ENCODE measurements around the gene G2E3. TPM values are rescaled to one million over a fixed set of nuclear protein-coding genes. Genes with fewer than 3 reads are reported as not detected.

G2E3 gene
- total and polyA plus RNA-seq, 4 experiments from 2014 or later: 9.7 to 32.0 (median 22.4) TPM

DNA sequence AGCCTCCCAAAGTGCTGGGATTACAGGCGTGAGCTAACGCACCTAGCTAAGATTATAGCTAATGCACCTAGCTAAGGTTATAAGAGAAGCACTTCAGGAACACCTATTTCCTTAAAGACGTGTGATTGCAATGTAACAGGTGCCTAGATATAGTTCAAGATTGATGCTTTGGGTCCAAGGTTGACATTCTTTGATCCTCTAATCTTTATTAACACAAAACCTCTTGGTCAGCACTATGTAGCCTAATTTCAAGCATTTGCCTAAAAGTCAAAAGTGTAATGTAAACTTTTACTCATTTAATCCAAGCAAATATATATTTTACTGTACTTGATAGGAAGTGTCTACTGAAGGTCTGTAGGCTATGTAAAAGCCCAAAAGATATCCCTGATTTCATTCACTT is 99.7 kb downstream of the G2E3 start:
- H3K4me1 Mint-ChIP-seq: peaks cover 0 to 4% (median under 1%) of the 10 kb centered on the region in 4 donors
- POLR2A ChIA-PET (ENCODE audit: partially characterized antibody): no interaction called here
- CTCF ChIA-PET (ENCODE audit: partially characterized antibody): interaction anchor here (1.5 kb wide), 1 partner anchor 14 kb away, joined by 5 read pairs; no protein-coding TSS in a partner anchor

DNA sequence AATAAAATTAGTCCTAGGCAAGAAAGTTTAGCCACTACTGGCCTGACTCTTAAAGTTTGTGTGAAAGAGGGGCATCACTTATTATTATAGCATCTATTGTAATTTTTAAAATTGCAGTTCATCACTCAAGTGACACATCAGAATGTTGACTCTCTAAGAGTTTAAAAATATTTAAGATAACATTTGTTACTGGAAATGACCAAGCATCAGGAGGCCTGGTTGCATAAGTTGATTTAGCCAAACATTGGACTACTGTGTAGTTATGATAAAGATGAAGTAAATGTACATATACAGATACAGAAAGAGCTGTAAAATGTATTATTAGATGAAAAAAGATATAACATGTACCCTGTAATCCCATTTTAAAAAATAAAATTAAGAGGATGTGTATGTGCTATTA is 110.6 kb downstream of the G2E3 start:
- H3K27ac Mint-ChIP-seq: peak overlapping the region in 2 of 7 donors; percentile 0 to 30
- Histone ChIP-seq H3K4me3 (ENCODE audit: low read length in 2 of 2) (no peak overlapping the region), H3K36me3 (ENCODE audit: insufficient read depth, low read length) (no peaks in the 10 kb centered on the region), H3K27me3 (ENCODE audit: insufficient read depth, low read length) (no peaks in the 10 kb centered on the region), H3K4me1 (ENCODE audit: insufficient read depth, low read length) (no peaks in the 10 kb centered on the region), H3K9me3 (ENCODE audit: control insufficient read depth in 1 of 2, low read length in 2 of 2) (no peaks in the 10 kb centered on the region), H3K27ac (ENCODE audit: low read depth, low read length) (no peak overlapping the region)
- POLR2A ChIA-PET (ENCODE audit: partially characterized antibody): no interaction called here
- H3K4me3 Mint-ChIP-seq: no peak overlapping the region
- intact Hi-C loops (cut with micrococcal nuclease): no loop called here
- H3K27me3 Mint-ChIP-seq: no peaks in the 10 kb centered on the region
- peaks cover 27 to 28% of the 10 kb centered on the region in 2 donors for H3K36me3 Mint-ChIP-seq
- peaks cover 0 to 4% (median 0%) of the 10 kb centered on the region in 8 donors for H3K9me3 Mint-ChIP-seq
- DNase-seq: no peak
- H3K4me1 Mint-ChIP-seq: peaks cover 0 to 16% (median 7%) of the 10 kb centered on the region in 4 donors
- CTCF ChIA-PET (ENCODE audit: partially characterized antibody): no interaction called here

More for the DNA sequence above, 99.7 kb downstream of the G2E3 start:
- intact Hi-C loops (cut with micrococcal nuclease): loop anchor here (5.0 kb wide), 1 partner anchor 249 kb away; no protein-coding TSS in a partner anchor
- no peak overlapping the region for H3K4me3 Mint-ChIP-seq
- Histone ChIP-seq H3K27ac (ENCODE audit: low read depth, low read length) (no peak overlapping the region), H3K36me3 (ENCODE audit: insufficient read depth, low read length) (peaks cover 10% of the 10 kb centered on the region), H3K27me3 (ENCODE audit: insufficient read depth, low read length) (no peaks in the 10 kb centered on the region), H3K9me3 (ENCODE audit: control insufficient read depth in 1 of 2, low read length in 2 of 2) (no peaks in the 10 kb centered on the region), H3K4me1 (ENCODE audit: insufficient read depth, low read length) (no peaks in the 10 kb centered on the region), H3K4me3 (ENCODE audit: low read length in 2 of 2) (no peak overlapping the region)
- H3K27ac Mint-ChIP-seq: no peak overlapping the region
- H3K27me3 Mint-ChIP-seq: no peaks in the 10 kb centered on the region
- peaks cover 19 to 49% of the 10 kb centered on the region in 2 donors for H3K36me3 Mint-ChIP-seq
- no peak for DNase-seq
- no peaks in the 10 kb centered on the region for H3K9me3 Mint-ChIP-seq

Other genes with a start within 250 kb of the G2E3 start
- gene SCFD1, start 63.2 kb downstream of the G2E3 start, total RNA-seq: 10 to 100 TPM; 58.1 to 72.6 TPM
- 10 to 100 TPM; 73.8 to 78.9 TPM for gene SCFD1, start 63.2 kb downstream of the G2E3 start, polyA plus RNA-seq

All from CD4-positive, alpha-beta memory T cell (primary cell).